C4-2B (cell line): ENCODE data around the gene ADAM29.
"Not testable (repeated sequence)": the region's sequence is repeated elsewhere in the genome, so short reads cannot be mapped to it uniquely, and the experiment has no call there.

Experiments
- H3K27ac ChIP-seq: fragments of 450-650 bp; 2 replicates; pipeline ENCODE4 v1.5.1; 2017
- CTCF ChIP-seq: fragments of 450-650 bp; conservative IDR thresholded peaks from 2 replicates; pipeline ENCODE4 v1.5.1; 2017; ENCODE audit warnings: mild to moderate bottlenecking
- ZFX ChIP-seq: fragments of 450-650 bp; IDR thresholded peaks from 2 replicates; pipeline ENCODE4 v1.6.1; 2017

The ADAM29 gene

GRCh38 chr4:174993916-174994315 lies 75.8 kb downstream of the ADAM29 start:
- H3K27ac ChIP-seq: no peak overlapping the region
- no peak for TF ChIP-seq CTCF
- TF ChIP-seq ZFX: no peak

- no peak for TF ChIP-seq CTCF
- TF ChIP-seq ZFX: no peak
- no peak overlapping the region for H3K27ac ChIP-seq
Measured at GRCh38 chr4:174996079-174996478, 77.9 kb downstream of the ADAM29 start.

GRCh38 chr4:174999407-174999806 lies 81.2 kb downstream of the ADAM29 start:
- no peak overlapping the region for H3K27ac ChIP-seq
- TF ChIP-seq ZFX (no peak), CTCF (no peak)

GRCh38 chr4:175017751-175018150 lies 99.6 kb downstream of the ADAM29 start:
- TF ChIP-seq CTCF (no peak), ZFX (no peak)
- H3K27ac ChIP-seq: no peak overlapping the region

- not testable (repeated sequence) for H3K27ac ChIP-seq
Measured at GRCh38 chr4:175019447-175019846, 101.3 kb downstream of the ADAM29 start.
